ENCODE results near the gene DHRSX.
"Not testable (repeated sequence)": the region's sequence is repeated elsewhere in the genome, so short reads cannot be mapped to it uniquely, and the experiment has no call there.

GRCh38 chrX:2214138-2214823 lies 286.5 kb downstream of the DHRSX start:
- not testable (repeated sequence) for TF ChIP-seq CTCF, POLR2A (IDR thresholded peaks at IDR 0.05)

Data from adrenal gland (tissue), 5 donors.